H9 (cell line): ENCODE data around the gene TECTA. TPM values are rescaled to one million over a fixed set of nuclear protein-coding genes. Genes with fewer than 3 reads are reported as not detected.

Experiments
- DNase-seq: peaks from one replicate; pipeline ENCODE4 v3.0.0-alpha.2; 2017
- H2AFZ ChIP-seq: one replicate; pipeline ENCODE4 v1.6.1; 2013; ENCODE audit warnings: mild to moderate bottlenecking, low read length, control low read depth, moderate library complexity
- H2AK5ac ChIP-seq: 2 replicates; pipeline ENCODE4 v1.6.1; 2013; ENCODE audit warnings: low read length, control low read depth, mixed read lengths; ENCODE audit not compliant: insufficient read length
- H2BK120ac ChIP-seq: one replicate; pipeline ENCODE4 v1.6.1; 2013; ENCODE audit warnings: low read depth, mild to moderate bottlenecking, low read length, control low read depth, inconsistent platforms; ENCODE audit not compliant: poor library complexity, severe bottlenecking
- H2BK12ac ChIP-seq: 2 replicates; pipeline ENCODE4 v1.6.1; 2013; ENCODE audit warnings: low read length, control low read depth, mixed read lengths, low read depth; ENCODE audit not compliant: insufficient read length
- H2BK15ac ChIP-seq: 2 replicates; pipeline ENCODE4 v1.6.1; 2013; ENCODE audit warnings: low read depth, low read length, control low read depth
- H2BK20ac ChIP-seq: one replicate; pipeline ENCODE4 v1.6.1; 2013; ENCODE audit warnings: low read depth, mild to moderate bottlenecking, low read length, control low read depth, inconsistent platforms; ENCODE audit not compliant: poor library complexity, severe bottlenecking
- H2BK5ac ChIP-seq: 2 replicates; pipeline ENCODE4 v1.6.1; 2013; ENCODE audit warnings: low read length, control low read depth, mixed read lengths; ENCODE audit not compliant: insufficient read length
- H3K14ac ChIP-seq: 2 replicates; pipeline ENCODE4 v1.6.1; 2013; ENCODE audit warnings: low read length, control low read depth; ENCODE audit not compliant: insufficient read depth
- H3K18ac ChIP-seq: 2 replicates; pipeline ENCODE4 v1.6.1; 2013; ENCODE audit warnings: low read depth, mild to moderate bottlenecking, mixed read lengths, low read length, control low read depth; ENCODE audit not compliant: insufficient read length
- H3K23ac ChIP-seq: 2 replicates; pipeline ENCODE4 v1.6.1; 2013; ENCODE audit warnings: low read length, control low read depth, mixed read lengths, low read depth; ENCODE audit not compliant: insufficient read length
- H3K23me2 ChIP-seq: 2 replicates; pipeline ENCODE4 v1.6.1; 2013; ENCODE audit warnings: low read depth, mild to moderate bottlenecking, mixed read lengths, low read length, control low read depth; ENCODE audit not compliant: insufficient read length, poor library complexity, severe bottlenecking
- H3K27ac ChIP-seq: 2 replicates; pipeline ENCODE4 v1.5.1; 2013; ENCODE audit warnings: low read length, control low read depth, mixed read lengths, low read depth; ENCODE audit not compliant: insufficient read length
- H3K27me3 ChIP-seq: 2 replicates; pipeline ENCODE4 v1.6.1; 2013; ENCODE audit warnings: low read length, control low read depth, inconsistent platforms; ENCODE audit not compliant: insufficient read depth
- H3K4ac ChIP-seq: 2 replicates; pipeline ENCODE4 v1.6.1; 2013; ENCODE audit warnings: low read depth, mild to moderate bottlenecking, control low read depth, inconsistent platforms, low read length, moderate library complexity
- H3K4me1 ChIP-seq: 2 replicates; pipeline ENCODE4 v1.6.1; 2013; ENCODE audit warnings: low read length, control low read depth, inconsistent platforms; ENCODE audit not compliant: insufficient read depth
- H3K4me2 ChIP-seq: 2 replicates; pipeline ENCODE4 v1.6.1; 2013; ENCODE audit warnings: low read length, control low read depth, mixed read lengths; ENCODE audit not compliant: insufficient read length, insufficient read depth
- H3K56ac ChIP-seq: 2 replicates; pipeline ENCODE4 v1.6.1; 2013; ENCODE audit warnings: low read depth, mild to moderate bottlenecking, mixed read lengths, low read length, control low read depth; ENCODE audit not compliant: insufficient read length
- H3K79me1 ChIP-seq: 2 replicates; pipeline ENCODE4 v1.6.1; 2013; ENCODE audit warnings: low read depth, mild to moderate bottlenecking, moderate library complexity, low read length, control low read depth, inconsistent platforms; ENCODE audit not compliant: insufficient read depth, poor library complexity, severe bottlenecking
- H3K79me2 ChIP-seq: 2 replicates; pipeline ENCODE4 v1.6.1; 2013; ENCODE audit warnings: low read length, control low read depth, inconsistent platforms; ENCODE audit not compliant: insufficient read depth
- H3K9ac ChIP-seq: 2 replicates; pipeline ENCODE4 v1.6.1; 2013; ENCODE audit warnings: low read length, control low read depth, mixed read lengths; ENCODE audit not compliant: insufficient read length; ENCODE audit errors: extremely low read depth
- H3K9me3 ChIP-seq: one replicate; pipeline ENCODE4 v1.6.1; 2013; ENCODE audit warnings: low read depth, low read length, inconsistent platforms; ENCODE audit not compliant: control insufficient read depth
- H3T11ph ChIP-seq: one replicate; pipeline ENCODE4 v1.6.1; 2013; ENCODE audit warnings: mild to moderate bottlenecking, low read length, control low read depth, inconsistent platforms
- H4K20me1 ChIP-seq: one replicate; pipeline ENCODE4 v1.6.1; 2013; ENCODE audit not compliant: control insufficient read depth, insufficient read length, insufficient read depth
- H4K5ac ChIP-seq: 2 replicates; pipeline ENCODE4 v1.6.1; 2013; ENCODE audit warnings: low read depth, mild to moderate bottlenecking, mixed read lengths, low read length, control low read depth; ENCODE audit not compliant: insufficient read length
- H4K8ac ChIP-seq: replicated peaks from 2 replicates; pipeline ENCODE4 v1.6.1; 2013; ENCODE audit warnings: low read length, control low read depth, mixed read lengths, low read depth; ENCODE audit not compliant: insufficient read length
- H4K91ac ChIP-seq: 2 replicates; pipeline ENCODE4 v1.6.1; 2013; ENCODE audit warnings: low read depth, mild to moderate bottlenecking, moderate library complexity, mixed read lengths, low read length, control low read depth; ENCODE audit not compliant: insufficient read length
- H3K27ac Mint-ChIP-seq, 3 experiments: 2 replicates in 2 of 3; 3 replicates in 1 of 3; pipeline ENCODE4 v1.8.0; 2020 to 2021; ENCODE audit warnings: mixed read lengths in 3 of 3, mild to moderate bottlenecking in 1 of 3, moderate library complexity in 1 of 3
- H3K27me3 Mint-ChIP-seq: 2 replicates; pipeline ENCODE4 v1.8.0; 2021; ENCODE audit warnings: low read depth, mild to moderate bottlenecking, moderate library complexity, mixed read lengths
- H3K36me3 Mint-ChIP-seq, 3 experiments: 2 replicates in 2 of 3; 3 replicates in 1 of 3; pipeline ENCODE4 v1.8.0; 2020 to 2021; ENCODE audit warnings: low read depth in 3 of 3, mixed read lengths in 3 of 3; ENCODE audit not compliant: insufficient read depth in 1 of 3
- H3K4me1 Mint-ChIP-seq, 2 experiments: 2 replicates each; pipeline ENCODE4 v1.8.0; 2020; ENCODE audit warnings: mixed read lengths in 2 of 2
- H3K4me3 Mint-ChIP-seq, 2 experiments: 2 replicates in 1 of 2; 3 replicates in 1 of 2; pipeline ENCODE4 v1.8.0; 2020 to 2021; ENCODE audit warnings: mild to moderate bottlenecking in 2 of 2, mixed read lengths in 2 of 2, moderate library complexity in 1 of 2
- H3K9me3 Mint-ChIP-seq, 2 experiments: 2 replicates in 1 of 2; 3 replicates in 1 of 2; pipeline ENCODE4 v1.8.0; 2020; ENCODE audit warnings: mild to moderate bottlenecking in 2 of 2, mixed read lengths in 2 of 2, moderate library complexity in 1 of 2
- CTCF ChIP-seq: fragments of 200-600 bp; sonication (generic); conservative IDR thresholded peaks from 3 replicates; pipeline ENCODE4 v1.8.0; 2021; ENCODE audit warnings: antibody characterized with exemption, mild to moderate bottlenecking
- WGBS: extraction: QIAGEN DNeasy Blood & Tissue Kit; methylation state at CpG from one replicate; pipeline ENCODE4 v1.1.7; 2013; ENCODE audit warnings: missing lambda C conversion rate, low lambda C conversion rate, mixed read lengths; ENCODE audit not compliant: insufficient read length; ENCODE audit errors: extremely low coverage; 5-methylcytosine and 5-hydroxymethylcytosine counted together
- total RNA-seq: library from RNA; stranded (reverse); gene quantifications from 2 replicates; pipeline ENCODE4 v1.2.1, GENCODE V29; 2021

TECTA gene
- total RNA-seq, 1 experiment from 2014 or later = 0.66 TPM

GRCh38 chr11:121067453-121067852, 33.6 kb upstream of the TECTA start:
- Mint-ChIP-seq H3K4me1 (peaks cover 15 to 16% of the 10 kb centered on the region in 2 experiments), H3K27me3 (no peaks in the 10 kb centered on the region), H3K9me3 (no peaks in the 10 kb centered on the region; a peak in 1 of 5 replicates), H3K36me3 (peaks cover 28 to 44% (median 36%) of the 10 kb centered on the region in 3 experiments), H3K27ac (no peak overlapping the region), H3K4me3 (no peak overlapping the region)
- H4K8ac ChIP-seq = no peak overlapping the region
- H3K4me1 ChIP-seq = no peaks in the 10 kb centered on the region
- no peaks in the 10 kb centered on the region for H3K23me2 ChIP-seq
- TF ChIP-seq CTCF = no peak
- no peaks in the 10 kb centered on the region for H3K79me2 ChIP-seq
- H3T11ph ChIP-seq = no peak overlapping the region
- no peak overlapping the region for H2BK120ac ChIP-seq
- H3K18ac ChIP-seq = no peak overlapping the region
- no CpG with 5 or more reads among the region's 2 CpGs for WGBS
- no peak overlapping the region for H2BK20ac ChIP-seq
- no peak overlapping the region for H3K23ac ChIP-seq
- no peak overlapping the region for H3K14ac ChIP-seq
- H3K27me3 ChIP-seq = no peaks in the 10 kb centered on the region
- no peaks in the 10 kb centered on the region for H3K9me3 ChIP-seq
- no peak overlapping the region for H2AK5ac ChIP-seq
- H3K4ac ChIP-seq = no peak overlapping the region
- H2BK5ac ChIP-seq = no peak overlapping the region
- H2AFZ ChIP-seq = no peak overlapping the region
- no peak for DNase-seq
- no peaks in the 10 kb centered on the region for H3K79me1 ChIP-seq
- no peak overlapping the region for H2BK15ac ChIP-seq
- H4K91ac ChIP-seq = no peak overlapping the region
- no peaks in the 10 kb centered on the region for H4K20me1 ChIP-seq
- no peak overlapping the region for H3K4me2 ChIP-seq
- H2BK12ac ChIP-seq = no peak overlapping the region
- H3K27ac ChIP-seq = no peak overlapping the region
- H4K5ac ChIP-seq = no peak overlapping the region
- H3K56ac ChIP-seq = no peak overlapping the region
- H3K9ac ChIP-seq = no peak overlapping the region
